Tibial artery (tissue), 4 donors: Measurements from ENCODE around the gene TTC4.

ENCODE experiments used
- DNase-seq, 2 donors: peaks; one replicate each; pipeline ENCODE4 v3.0.0-alpha.2; 2019
- H3K27ac ChIP-seq, 2 donors: fragments of 200-600 bp; sonication (generic) in 1 of 2; 1 replicate in 1 of 2; 2 replicates in 1 of 2; pipeline ENCODE4 v1.5.1; 2018 to 2019; ENCODE audit warnings: mild to moderate bottlenecking in 1 of 2
- H3K27me3 ChIP-seq, 2 donors: fragments of 200-600 bp; sonication (generic) in 1 of 2; one replicate each; pipeline versions ENCODE4 v1.5.1 to v1.6.0; 2016 to 2019
- H3K36me3 ChIP-seq, 3 donors: fragments of 200-600 bp; sonication (generic) in 2 of 3; one replicate each; pipeline ENCODE4 v1.5.1; 2016 to 2019; ENCODE audit warnings: mild to moderate bottlenecking in 2 of 3
- H3K4me1 ChIP-seq, 4 donors: fragments of 200-600 bp; sonication (generic) in 2 of 4; 1 replicate in 3 of 4; 2 replicates in 1 of 4; pipeline ENCODE4 v1.5.1; 2016 to 2019
- H3K4me3 ChIP-seq, 2 donors: fragments of 200-600 bp; sonication (generic) in 1 of 2; 1 replicate in 1 of 2; 2 replicates in 1 of 2; pipeline ENCODE4 v1.5.1; 2018 to 2019; ENCODE audit warnings: mild to moderate bottlenecking in 2 of 2
- H3K9me3 ChIP-seq, 3 donors: fragments of 200-600 bp; sonication (generic) in 1 of 3; one replicate each; pipeline ENCODE4 v1.5.1; 2016 to 2019
- intact Hi-C: fragments of 100-400 bp; cut with DNase I; formaldehyde crosslinking; loops from one replicate; pipeline ENCODE4 v1.15.0; 2023; ENCODE audit warnings: low total_unique reads
- TF ChIP-seq, protein P1 (sequence below), 2 experiments: fragments of 200-600 bp in 1 of 2; fragments of 450-650 bp in 1 of 2; IDR thresholded peaks; one replicate each; pipeline ENCODE4 v1.5.1; 2017 to 2019; ENCODE audit warnings: antibody characterized with exemption in 2 of 2, mild to moderate bottlenecking in 1 of 2, moderate library complexity in 1 of 2

TTC4 gene

DNA sequence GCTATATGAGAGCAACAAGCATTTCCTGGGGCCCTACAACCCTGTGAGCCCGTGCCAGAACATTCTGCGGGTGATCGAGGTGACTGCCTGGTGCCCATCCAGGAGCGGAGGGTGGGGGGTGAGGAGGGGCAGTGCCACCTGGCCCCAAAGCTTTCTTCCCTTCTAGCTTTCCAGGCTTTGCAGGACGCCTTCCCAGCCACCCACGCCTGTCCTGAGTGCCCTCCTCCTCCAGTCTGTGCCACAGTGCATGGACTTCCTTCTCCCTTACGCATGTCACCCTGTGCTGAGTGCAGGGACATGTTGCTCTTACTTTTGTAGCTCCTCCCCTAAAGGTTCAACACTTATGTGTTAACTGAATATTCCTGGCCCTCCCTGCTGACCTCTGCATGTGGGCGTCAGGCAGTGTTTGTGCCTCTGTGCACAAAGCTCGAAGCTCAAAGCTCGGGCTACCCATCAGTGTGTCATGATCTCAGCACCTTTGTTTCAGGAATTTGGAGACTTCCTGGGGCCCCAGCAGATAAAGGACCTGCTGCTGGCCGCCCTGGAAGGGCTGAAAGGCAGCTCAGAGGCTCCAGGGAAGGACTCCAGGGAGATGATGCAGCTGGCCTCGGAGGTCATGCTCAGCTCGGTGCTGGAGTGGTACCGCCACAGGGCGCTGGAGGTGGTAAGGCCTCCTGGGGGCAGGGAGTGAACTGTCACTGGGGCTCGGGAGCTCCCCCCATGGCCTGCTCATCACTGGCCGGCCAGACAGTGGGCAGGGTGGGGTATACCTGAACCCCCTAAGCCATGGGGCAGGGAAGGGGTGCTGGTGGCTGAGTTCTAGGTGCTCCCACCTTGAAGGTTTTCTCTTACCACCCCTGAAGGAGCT is 36.7 kb upstream of the TTC4 start:
- no peak overlapping the region for H3K27ac ChIP-seq
- no peaks in the 10 kb centered on the region for H3K4me1 ChIP-seq
- peaks cover 3 to 34% (median 4%) of the 10 kb centered on the region in 3 donors for H3K36me3 ChIP-seq
- no peak for DNase-seq
- H3K4me3 ChIP-seq: no peak overlapping the region
- TF ChIP-seq, protein P1, sequence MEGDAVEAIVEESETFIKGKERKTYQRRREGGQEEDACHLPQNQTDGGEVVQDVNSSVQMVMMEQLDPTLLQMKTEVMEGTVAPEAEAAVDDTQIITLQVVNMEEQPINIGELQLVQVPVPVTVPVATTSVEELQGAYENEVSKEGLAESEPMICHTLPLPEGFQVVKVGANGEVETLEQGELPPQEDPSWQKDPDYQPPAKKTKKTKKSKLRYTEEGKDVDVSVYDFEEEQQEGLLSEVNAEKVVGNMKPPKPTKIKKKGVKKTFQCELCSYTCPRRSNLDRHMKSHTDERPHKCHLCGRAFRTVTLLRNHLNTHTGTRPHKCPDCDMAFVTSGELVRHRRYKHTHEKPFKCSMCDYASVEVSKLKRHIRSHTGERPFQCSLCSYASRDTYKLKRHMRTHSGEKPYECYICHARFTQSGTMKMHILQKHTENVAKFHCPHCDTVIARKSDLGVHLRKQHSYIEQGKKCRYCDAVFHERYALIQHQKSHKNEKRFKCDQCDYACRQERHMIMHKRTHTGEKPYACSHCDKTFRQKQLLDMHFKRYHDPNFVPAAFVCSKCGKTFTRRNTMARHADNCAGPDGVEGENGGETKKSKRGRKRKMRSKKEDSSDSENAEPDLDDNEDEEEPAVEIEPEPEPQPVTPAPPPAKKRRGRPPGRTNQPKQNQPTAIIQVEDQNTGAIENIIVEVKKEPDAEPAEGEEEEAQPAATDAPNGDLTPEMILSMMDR (IDR thresholded peaks at IDR 0.05): no peak
- H3K27me3 ChIP-seq: no peaks in the 10 kb centered on the region
- no peaks in the 10 kb centered on the region for H3K9me3 ChIP-seq
- intact Hi-C loops: no loop called here

DNA sequence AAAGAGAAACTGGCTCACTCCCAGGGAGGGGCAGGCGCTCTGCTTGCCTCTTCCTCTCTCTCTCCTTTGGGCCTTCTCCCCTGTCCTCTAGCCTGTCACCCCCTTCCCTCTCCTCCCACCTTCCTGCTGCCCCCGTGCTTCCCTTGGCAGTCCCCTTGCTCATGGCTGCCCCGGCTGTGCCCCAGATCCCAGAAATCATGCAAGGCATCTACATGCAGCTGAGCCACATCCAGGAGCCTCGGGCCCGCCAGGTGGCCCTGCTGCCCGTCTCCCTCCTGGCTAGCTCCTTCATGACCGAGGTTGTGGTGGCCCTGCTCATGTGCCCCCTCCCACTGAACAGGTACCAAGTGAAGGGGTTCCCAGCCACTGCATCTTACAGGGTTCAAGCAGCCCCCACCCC is 36.0 kb upstream of the TTC4 start:
- Histone ChIP-seq H3K27ac (no peak overlapping the region), H3K9me3 (no peaks in the 10 kb centered on the region), H3K36me3 (peaks cover 3 to 29% (median 4%) of the 10 kb centered on the region in 3 donors), H3K4me3 (no peak overlapping the region), H3K27me3 (no peaks in the 10 kb centered on the region), H3K4me1 (no peaks in the 10 kb centered on the region)
- no peak for DNase-seq
- intact Hi-C loops: no loop called here
- TF ChIP-seq, protein P1 (IDR thresholded peaks at IDR 0.05): no peak

DNA sequence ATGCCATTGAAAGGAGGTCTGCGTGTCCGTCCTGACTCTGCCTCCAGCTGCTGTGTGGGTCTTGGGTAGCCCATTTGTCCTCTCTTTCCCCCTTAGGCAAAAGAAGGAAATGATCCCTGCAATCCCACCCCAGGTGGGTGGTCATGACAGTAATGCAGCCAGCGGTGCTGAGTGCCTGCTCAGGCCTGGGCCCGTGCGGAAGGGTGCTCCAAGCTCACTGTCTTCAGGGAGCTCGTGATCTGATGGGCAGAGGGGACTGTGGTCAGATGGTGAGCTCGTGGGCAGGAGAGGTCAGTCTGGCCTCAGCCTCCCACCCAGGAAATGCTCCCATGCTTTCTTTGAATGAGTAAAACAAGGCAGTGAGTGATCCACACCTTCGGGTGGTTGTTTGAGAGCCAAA is 35.3 kb upstream of the TTC4 start:
- no peaks in the 10 kb centered on the region for H3K4me1 ChIP-seq
- DNase-seq: no peak
- no peak overlapping the region for H3K4me3 ChIP-seq
- H3K36me3 ChIP-seq: peaks cover 3 to 24% (median 4%) of the 10 kb centered on the region in 3 donors
- no peaks in the 10 kb centered on the region for H3K9me3 ChIP-seq
- H3K27ac ChIP-seq: no peak overlapping the region
- no peaks in the 10 kb centered on the region for H3K27me3 ChIP-seq
- TF ChIP-seq, protein P1 (IDR thresholded peaks at IDR 0.05): no peak
- intact Hi-C loops: no loop called here

DNA sequence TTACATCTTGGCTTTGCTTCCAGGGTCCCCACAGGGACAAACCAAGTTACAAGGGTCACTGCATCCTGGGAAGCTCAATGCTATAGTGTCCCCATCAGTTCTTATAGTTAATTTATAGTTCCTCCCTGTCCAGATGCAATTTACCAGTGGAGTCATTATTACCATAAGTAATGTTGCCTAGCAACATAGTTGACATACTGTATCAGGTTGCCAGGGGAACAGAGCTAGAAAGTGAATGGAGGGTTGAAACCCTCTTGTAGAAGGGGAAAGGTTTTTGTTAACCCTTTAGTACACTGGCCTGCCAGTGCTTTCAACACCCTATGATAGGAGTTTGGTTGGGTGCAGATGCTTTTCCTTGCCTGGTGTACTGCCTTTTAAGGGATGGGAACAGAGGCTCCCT is 34.3 kb upstream of the TTC4 start:
- DNase-seq: no peak
- intact Hi-C loops: no loop called here

DNA sequence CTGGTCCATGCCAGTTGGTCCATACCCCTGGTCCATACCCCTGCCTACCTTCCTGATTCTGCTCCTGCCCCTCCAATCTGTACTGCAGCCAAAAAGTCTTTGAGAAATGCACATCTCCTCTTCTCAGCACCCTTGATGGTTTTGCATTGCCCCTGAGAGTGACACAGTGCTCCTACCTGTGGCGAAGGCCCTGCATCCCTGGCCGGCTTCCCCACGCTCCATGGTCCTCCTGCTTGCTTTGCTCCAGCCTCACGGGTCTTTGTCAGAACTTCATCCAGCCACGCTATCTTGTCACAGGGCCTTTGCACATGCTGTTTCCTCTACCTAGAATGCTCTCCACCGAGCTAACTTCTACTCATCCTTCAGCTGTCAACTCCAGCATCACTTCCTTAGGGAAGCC is 32.2 kb upstream of the TTC4 start:
- no peak for DNase-seq
- TF ChIP-seq, protein P1 (IDR thresholded peaks at IDR 0.05): no peak
- H3K27ac ChIP-seq: no peak overlapping the region
- no peaks in the 10 kb centered on the region for H3K4me1 ChIP-seq
- H3K27me3 ChIP-seq: no peaks in the 10 kb centered on the region
- peaks cover 0 to 32% (median 3%) of the 10 kb centered on the region in 3 donors for H3K36me3 ChIP-seq
- no peaks in the 10 kb centered on the region for H3K9me3 ChIP-seq
- intact Hi-C loops: no loop called here
- H3K4me3 ChIP-seq: no peak overlapping the region

More for the DNA sequence above, 34.3 kb upstream of the TTC4 start:
- H3K36me3 ChIP-seq: peaks cover 3 to 32% (median 4%) of the 10 kb centered on the region in 3 donors
- H3K27ac ChIP-seq: no peak overlapping the region
- TF ChIP-seq, protein P1 (IDR thresholded peaks at IDR 0.05): no peak
- H3K27me3 ChIP-seq: no peaks in the 10 kb centered on the region
- H3K4me3 ChIP-seq: no peak overlapping the region
- no peaks in the 10 kb centered on the region for H3K9me3 ChIP-seq
- no peaks in the 10 kb centered on the region for H3K4me1 ChIP-seq
